ENCODE results near the gene CYSRT1.

The CYSRT1 gene

DNA sequence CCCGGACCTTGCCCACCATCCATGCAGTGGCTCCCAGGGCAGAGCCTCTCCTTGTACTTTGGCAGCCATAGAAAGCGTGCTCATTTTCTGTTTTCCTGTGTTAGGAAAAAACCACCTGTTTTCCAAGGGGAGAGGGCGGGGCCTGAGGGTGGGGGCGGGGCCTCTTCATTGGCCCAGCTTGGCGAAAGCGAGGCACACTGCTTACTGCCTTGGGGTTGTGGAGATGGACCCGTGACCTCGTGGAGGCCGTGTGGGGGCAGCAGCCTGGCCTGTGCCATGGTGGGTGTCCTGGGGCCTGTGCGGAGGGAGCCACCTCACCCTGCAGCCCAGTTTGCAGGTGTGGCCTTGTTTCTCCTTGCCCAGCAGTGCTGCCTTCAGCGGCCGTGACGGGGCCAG lies 48.1 kb downstream of the CYSRT1 start:
- DNase-seq: no peak

DNA sequence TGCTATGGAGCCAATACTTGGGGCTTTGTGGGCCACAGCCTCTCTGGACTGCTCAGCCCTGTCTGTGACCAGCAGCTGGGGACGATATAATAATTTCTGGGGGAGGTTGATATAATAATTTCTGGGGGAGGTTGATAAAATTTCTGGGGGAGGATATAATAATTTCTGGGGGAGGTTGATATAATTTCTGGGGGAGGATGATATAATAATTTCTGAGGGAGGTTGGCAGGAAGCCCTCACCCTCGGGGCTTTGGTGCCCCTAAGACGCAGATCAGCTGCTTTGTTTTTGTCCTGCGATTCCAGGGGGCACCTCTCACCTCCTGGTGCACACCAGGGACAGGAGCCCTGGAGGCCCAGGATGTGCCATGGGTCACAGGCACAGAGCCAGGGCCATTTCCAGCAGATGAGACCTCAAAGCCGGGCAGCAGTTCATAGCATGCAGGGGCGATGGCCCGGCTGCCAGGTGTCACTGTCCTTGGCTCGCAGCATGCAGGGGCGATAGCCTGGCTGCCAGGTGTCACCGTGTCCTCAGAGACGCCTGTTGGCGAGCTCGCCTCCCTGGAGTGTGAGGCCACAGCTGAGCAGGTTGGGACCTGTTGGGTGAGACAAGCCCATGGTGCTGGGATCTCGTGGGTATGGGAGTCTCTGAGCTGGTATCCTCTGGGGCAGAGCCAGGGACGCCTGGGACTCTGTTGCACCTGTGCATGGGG lies 48.8 kb downstream of the CYSRT1 start:
- DNase-seq: peak; percentile 62

DNA sequence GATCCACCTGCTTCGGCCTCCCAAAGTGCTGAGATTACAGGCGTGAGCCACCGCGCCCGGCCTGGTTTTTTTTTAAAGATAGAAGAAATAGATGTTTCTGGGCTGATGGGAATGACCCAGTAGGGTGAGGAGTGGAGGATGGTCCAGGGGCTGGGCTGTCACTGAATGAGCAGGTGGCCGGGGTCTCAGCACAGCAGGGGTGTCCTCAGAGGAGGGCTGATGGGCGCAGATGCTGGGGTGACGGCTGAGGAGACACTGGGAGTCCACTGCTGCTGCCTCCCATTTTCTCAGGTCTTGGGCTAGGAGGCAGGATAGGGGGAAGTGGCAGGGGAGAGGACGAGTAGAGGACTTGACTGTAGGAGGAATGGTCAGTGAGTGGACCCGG lies 50.2 kb downstream of the CYSRT1 start:
- DNase-seq: no peak
